ENCODE measurements around the gene EVC2.

DNA sequence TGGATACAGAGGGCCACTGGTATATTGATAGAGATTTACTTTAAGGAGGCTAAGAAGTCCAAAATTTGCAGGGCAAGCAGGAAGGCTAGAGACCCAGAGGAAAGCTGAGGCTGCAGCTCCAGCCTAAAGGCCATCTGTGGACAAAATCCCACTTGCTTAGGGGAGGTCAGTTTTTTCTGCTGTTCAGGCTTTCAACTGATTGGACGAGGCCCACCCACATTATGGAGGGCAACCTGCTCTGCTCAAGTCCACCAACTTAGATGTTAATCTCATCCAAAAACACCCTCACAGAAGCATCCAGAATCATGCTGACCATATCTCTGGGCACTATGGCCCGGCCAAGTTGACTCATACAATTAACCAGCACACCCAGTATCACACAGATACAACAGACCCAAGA is 176.3 kb downstream of the EVC2 start:
- TF ChIP-seq, protein P1, sequence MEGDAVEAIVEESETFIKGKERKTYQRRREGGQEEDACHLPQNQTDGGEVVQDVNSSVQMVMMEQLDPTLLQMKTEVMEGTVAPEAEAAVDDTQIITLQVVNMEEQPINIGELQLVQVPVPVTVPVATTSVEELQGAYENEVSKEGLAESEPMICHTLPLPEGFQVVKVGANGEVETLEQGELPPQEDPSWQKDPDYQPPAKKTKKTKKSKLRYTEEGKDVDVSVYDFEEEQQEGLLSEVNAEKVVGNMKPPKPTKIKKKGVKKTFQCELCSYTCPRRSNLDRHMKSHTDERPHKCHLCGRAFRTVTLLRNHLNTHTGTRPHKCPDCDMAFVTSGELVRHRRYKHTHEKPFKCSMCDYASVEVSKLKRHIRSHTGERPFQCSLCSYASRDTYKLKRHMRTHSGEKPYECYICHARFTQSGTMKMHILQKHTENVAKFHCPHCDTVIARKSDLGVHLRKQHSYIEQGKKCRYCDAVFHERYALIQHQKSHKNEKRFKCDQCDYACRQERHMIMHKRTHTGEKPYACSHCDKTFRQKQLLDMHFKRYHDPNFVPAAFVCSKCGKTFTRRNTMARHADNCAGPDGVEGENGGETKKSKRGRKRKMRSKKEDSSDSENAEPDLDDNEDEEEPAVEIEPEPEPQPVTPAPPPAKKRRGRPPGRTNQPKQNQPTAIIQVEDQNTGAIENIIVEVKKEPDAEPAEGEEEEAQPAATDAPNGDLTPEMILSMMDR (IDR thresholded peaks at IDR 0.05), result no peak
- TF ChIP-seq POLR2A (IDR thresholded peaks at IDR 0.05; ENCODE audit: low read depth), result no peak
- TF ChIP-seq POLR2AphosphoS5 (IDR thresholded peaks at IDR 0.05), result no peak
- no peak for TF ChIP-seq EP300 (IDR thresholded peaks at IDR 0.05)

Data from esophagus muscularis mucosa (tissue), 4 donors.